K562 (cell line): Measurements from ENCODE around the gene SLC1A1. TPM values are rescaled to one million over a fixed set of nuclear protein-coding genes. Genes with fewer than 3 reads are reported as not detected.

Experiments
- ATAC-seq: fragments of 200-7000 bp; cut with Tn5 transposase; 3 replicates; pipeline ENCODE4 v1.9.1; 2020; ENCODE audit warnings: moderate library complexity
- BruUV-seq: library from RNA; stranded (reverse); fragments of 400-500 nt; replicated peaks from 2 replicates; lab custom pipeline; 2021; lab: Mats Ljungman, UMichigan
- CTCF ChIA-PET: fragments of 300-600 bp; formaldehyde crosslinking; extraction: SDS; loops from one replicate; lab custom pipeline; 2021; ENCODE audit warnings: low intra/inter-chr PET ratio; lab: Yijun Ruan, JAX
- POLR2A ChIA-PET: fragments of 300-600, 350-650 bp; sonication (Branson Sonifier 250); formaldehyde crosslinking; extraction: SDS; loops from one replicate; lab custom pipeline; 2021; ENCODE audit warnings: antibody characterized with exemption, inconsistent platforms; lab: Yijun Ruan, JAX
- DNase-seq, 4 experiments: peaks; one replicate each; pipeline versions ENCODE4 v3.0.0 to v3.0.0-alpha.2; 2011 to 2018; ENCODE audit warnings: low spot score in 3 of 4, mixed read lengths in 3 of 4; ENCODE audit errors: extremely low read depth in 1 of 4
- FAIRE-seq: peaks from 2 replicates; lab custom pipeline; 2011; peaks lifted over from hg19 to GRCh38; lab: Jason Lieb, UNC
- H2AFZ ChIP-seq: 2 replicates; pipeline ENCODE4 v1.6.0; 2011; ENCODE audit warnings: low read depth, low read length, control low read depth, inconsistent platforms
- H3K27ac ChIP-seq: fragments of 200-600 bp; 3 replicates; pipeline ENCODE4 v1.8.0; 2011; ENCODE audit warnings: low read depth, mild to moderate bottlenecking, control low read depth, inconsistent platforms, low read length, moderate library complexity, mixed read lengths; ENCODE audit errors: extremely low read depth
- H3K27me3 ChIP-seq, 2 experiments: fragments of 300-600 bp in 1 of 2; 2 replicates in 1 of 2; 3 replicates in 1 of 2; pipeline versions ENCODE4 v1.6.0 to v1.8.0; 2011; ENCODE audit warnings: inconsistent platforms in 2 of 2, low read length in 2 of 2, mild to moderate bottlenecking in 1 of 2, mixed read lengths in 1 of 2, moderate library complexity in 1 of 2; ENCODE audit not compliant: control insufficient read depth in 2 of 2, insufficient read depth in 2 of 2
- H3K36me3 ChIP-seq: fragments of 300-600 bp; 3 replicates; pipeline ENCODE4 v1.8.0; 2011; ENCODE audit warnings: mild to moderate bottlenecking, low read length, inconsistent platforms; ENCODE audit not compliant: control insufficient read depth, insufficient read depth
- H3K4me1 ChIP-seq, 2 experiments: fragments of 200-600 bp in 1 of 2; replicated peaks in 1 of 2; 2 replicates in 1 of 2; 3 replicates in 1 of 2; pipeline versions ENCODE4 v1.5.1 to v1.8.0; 2011; ENCODE audit warnings: inconsistent platforms in 2 of 2, low read length in 2 of 2, mild to moderate bottlenecking in 1 of 2, mixed read lengths in 1 of 2, moderate library complexity in 1 of 2; ENCODE audit not compliant: control insufficient read depth in 2 of 2, insufficient read depth in 2 of 2
- H3K4me2 ChIP-seq: 2 replicates; pipeline ENCODE4 v1.6.1; 2011; ENCODE audit warnings: low read length, control low read depth, inconsistent platforms, mixed read lengths; ENCODE audit not compliant: insufficient read depth
- H3K4me3 ChIP-seq: fragments of 200-600 bp; sonication (generic), shearing (Covaris generic); 2 replicates; pipeline ENCODE4 v1.5.1; 2016; ENCODE audit warnings: control low read depth, inconsistent platforms
- H3K79me2 ChIP-seq: fragments of 200-600 bp; 3 replicates; pipeline ENCODE4 v1.8.0; 2011; ENCODE audit warnings: low read length, inconsistent platforms; ENCODE audit not compliant: control insufficient read depth, insufficient read depth
- H3K9ac ChIP-seq, 2 experiments: 2 replicates each; pipeline versions ENCODE4 v1.6.0 to v1.6.1; 2011; ENCODE audit warnings: low read depth in 2 of 2, low read length in 2 of 2, control low read depth in 1 of 2, inconsistent platforms in 1 of 2, mild to moderate bottlenecking in 1 of 2, mixed read lengths in 1 of 2; ENCODE audit not compliant: insufficient read depth in 1 of 2
- H3K9me1 ChIP-seq: one replicate; pipeline ENCODE4 v1.6.0; 2011; ENCODE audit warnings: inconsistent platforms, mild to moderate bottlenecking, low read length, moderate library complexity; ENCODE audit not compliant: control insufficient read depth, insufficient read depth
- H3K9me3 ChIP-seq: replicated peaks from 2 replicates; pipeline ENCODE4 v1.5.1; 2011; ENCODE audit warnings: low read depth, low read length, inconsistent platforms; ENCODE audit not compliant: control insufficient read depth, insufficient read depth
- H4K20me1 ChIP-seq: replicated peaks from 2 replicates; pipeline ENCODE4 v1.6.1; 2011; ENCODE audit warnings: low read length, inconsistent platforms, mixed read lengths; ENCODE audit not compliant: control insufficient read depth, insufficient read depth
- C11orf30 ChIP-seq: fragments of 450-650 bp; IDR thresholded peaks from 2 replicates; pipeline ENCODE4 v1.6.1; 2016; ENCODE audit warnings: low read depth, mild to moderate bottlenecking
- EP300 ChIP-seq: IDR thresholded peaks from 2 replicates; pipeline ENCODE4 v1.6.1; 2012; ENCODE audit warnings: low read length, improper control_type of control experiment
- JUND ChIP-seq, 2 experiments: IDR thresholded peaks; 2 replicates in 1 of 2; 3 replicates in 1 of 2; pipeline ENCODE4 v1.6.1; 2011; ENCODE audit warnings: borderline replicate concordance in 2 of 2, low read depth in 2 of 2, low read length in 2 of 2, improper control_type of control experiment in 1 of 2, missing biosample characterization in 1 of 2, missing genetic modification characterization in 1 of 2, missing genetic modification reagents in 1 of 2
- MAFG ChIP-seq: fragments of 450-650 bp; conservative IDR thresholded peaks from 2 replicates; pipeline ENCODE4 v1.6.1; 2016; ENCODE audit warnings: missing genetic modification characterization, missing compliant biosample characterization
- NFE2 ChIP-seq: IDR thresholded peaks from 2 replicates; pipeline ENCODE4 v1.6.1; 2014; ENCODE audit warnings: antibody characterized with exemption, low read depth
- ZFPM2 ChIP-seq: fragments of 250-450 bp; sonication (Bioruptor Pico); IDR thresholded peaks from 2 replicates; pipeline ENCODE4 v1.5.1; 2022; ENCODE audit warnings: mild to moderate bottlenecking
- ZNF175 ChIP-seq: fragments of 200-800 bp; sonication (Bioruptor generic); IDR thresholded peaks from 2 replicates; pipeline ENCODE4 v1.6.1; 2016; ENCODE audit warnings: low read depth, mild to moderate bottlenecking, missing genetic modification characterization, missing compliant biosample characterization
- WGBS: fragments of 100-300 bp; shearing (Covaris generic); methylation state at CpG from one replicate; pipeline ENCODE4 v1.1.6; 2016; ENCODE audit warnings: low coverage, mixed read lengths; ENCODE audit not compliant: insufficient coverage; ENCODE audit errors: missing lambda C conversion rate; 5-methylcytosine and 5-hydroxymethylcytosine counted together
- in situ Hi-C: fragments of 300-500 bp; cut with MboI; formaldehyde crosslinking; loops from 4 replicates; pipeline ENCODE4 v1.15.0; 2018; ENCODE audit warnings: inconsistent platforms, mixed read lengths
- intact Hi-C: fragments of 100-400 bp; cut with micrococcal nuclease; formaldehyde crosslinking; loops from 2 replicates; pipeline ENCODE4 v1.14.2; 2022
- polyA plus RNA-seq, 8 experiments: library from polyadenylated mRNA; depleted of rRNA in 4 of 8; stranded (reverse) in 5 of 8; unstranded in 3 of 8; fragments of >200 nt; fragmentation: Nextera tagmentation in 2 of 8; fragmentation: Illumina TruSeq in 1 of 8; extraction: Ambion mirVana in 2 of 8; extraction: Trizol in 1 of 8; gene quantifications; 2 replicates each; pipeline versions ENCODE4 v1.2.1 to v1.2.3, GENCODE V29; 2011 to 2014; ENCODE audit warnings: inconsistent platforms in 1 of 8, missing spikeins in 1 of 8
- total RNA-seq, 7 experiments: library from RNA; depleted of rRNA in 6 of 7; stranded (reverse); fragments of >200 nt in 6 of 7; fragmentation: Illumina TruSeq in 2 of 7; extraction: Trizol in 2 of 7; gene quantifications; 2 replicates each; pipeline versions ENCODE4 v1.2.1 to v1.2.3, GENCODE V29; 2011 to 2021; ENCODE audit warnings: low replicate concordance in 1 of 7
- TF ChIP-seq, protein P1 (sequence below): sonication (generic); IDR thresholded peaks from 2 replicates; pipeline ENCODE4 v1.6.1; 2016

The SLC1A1 gene
- total and polyA plus RNA-seq, 9 of the 15 experiments (the other 6 are each of a cell fraction or from before 2014, with no cell fraction given), result 0.11 to 0.16 TPM; not detected in 7

DNA sequence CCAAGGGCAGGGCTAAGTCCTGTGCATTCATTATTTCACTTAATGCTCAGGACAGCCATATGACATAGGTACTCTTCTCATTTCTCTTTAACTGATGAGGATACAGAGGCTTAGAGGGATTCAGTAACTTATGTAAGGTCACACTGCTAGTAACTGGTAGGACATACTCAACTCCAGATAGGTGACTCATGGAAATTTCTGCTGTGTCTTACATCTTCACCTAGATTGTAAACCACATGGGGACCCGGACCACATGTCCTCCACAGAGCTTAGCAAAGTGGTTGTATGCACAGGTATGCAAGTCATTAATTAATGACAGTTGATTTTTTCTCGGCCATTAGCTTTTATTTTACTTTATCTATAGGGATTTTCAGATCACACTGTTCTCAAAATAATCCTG is 29.3 kb downstream of the SLC1A1 start:
- FAIRE-seq, result no peak
- H3K4me3 ChIP-seq, result no peak overlapping the region
- no peak overlapping the region for H3K4me2 ChIP-seq
- CTCF ChIA-PET, result no interaction called here
- H2AFZ ChIP-seq, result no peak overlapping the region
- no peaks in the 10 kb centered on the region for H3K9me3 ChIP-seq
- TF ChIP-seq C11orf30 (0 out of 2 replicates have a peak, but pooled peaks have one; percentile 10), JUND (IDR thresholded peaks at IDR 0.05; ENCODE audit: borderline replicate concordance, low read depth, low read length) (no peak), JUND (tag; IDR thresholded peaks at IDR 0.05; ENCODE audit: borderline replicate concordance, low read depth, low read length) (0 out of 3 replicates have a peak, but pooled peaks have one; percentile 12), MAFG (tag) (0 out of 2 replicates have a peak, but pooled peaks have one; percentile 24), NFE2 (peak; percentile 49), ZFPM2 (CRISPR knock-in tag) (no peak), EP300 (no peak), ZNF175 (CRISPR knock-in tag) (no peak)
- TF ChIP-seq, protein P1, sequence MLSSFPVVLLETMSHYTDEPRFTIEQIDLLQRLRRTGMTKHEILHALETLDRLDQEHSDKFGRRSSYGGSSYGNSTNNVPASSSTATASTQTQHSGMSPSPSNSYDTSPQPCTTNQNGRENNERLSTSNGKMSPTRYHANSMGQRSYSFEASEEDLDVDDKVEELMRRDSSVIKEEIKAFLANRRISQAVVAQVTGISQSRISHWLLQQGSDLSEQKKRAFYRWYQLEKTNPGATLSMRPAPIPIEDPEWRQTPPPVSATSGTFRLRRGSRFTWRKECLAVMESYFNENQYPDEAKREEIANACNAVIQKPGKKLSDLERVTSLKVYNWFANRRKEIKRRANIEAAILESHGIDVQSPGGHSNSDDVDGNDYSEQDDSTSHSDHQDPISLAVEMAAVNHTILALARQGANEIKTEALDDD, result peak; percentile 47
- no peaks in the 10 kb centered on the region for H4K20me1 ChIP-seq
- no peaks in the 10 kb centered on the region for H3K27me3 ChIP-seq
- intact Hi-C loops, result no loop called here
- no peaks in the 10 kb centered on the region for H3K9me1 ChIP-seq
- no peak overlapping the region for H3K27ac ChIP-seq
- BruUV-seq, result no TSS peak
- peak in 1 of 4 experiments; percentile 11 for DNase-seq
- in situ Hi-C loops, result no loop called here
- H3K4me1 ChIP-seq, result peaks cover 0 to 4% of the 10 kb centered on the region in 2 experiments; a peak in 1 of 5 replicates
- peak; percentile 62; the same call in 2 of the 3 replicates for ATAC-seq
- 4% methylated on average over 2 of the region's 2 CpGs for WGBS
- no peaks in the 10 kb centered on the region for H3K79me2 ChIP-seq
- POLR2A ChIA-PET, result no interaction called here
- H3K9ac ChIP-seq, result no peak overlapping the region
- H3K36me3 ChIP-seq, result no peaks in the 10 kb centered on the region
